HFF-Myc (cell line): Measurements from ENCODE around the gene MYO1G.

Experiments
- DNase-seq: peaks from one replicate; pipeline ENCODE4 v3.0.0-alpha.2; 2011; ENCODE audit warnings: low read depth; ENCODE audit errors: extremely low read depth
- H3K4me3 ChIP-seq: replicated peaks from 2 replicates; pipeline ENCODE4 v1.5.1; 2011; ENCODE audit warnings: low read depth, mild to moderate bottlenecking, control low read depth, low read length
- CTCF ChIP-seq: IDR thresholded peaks from 2 replicates; pipeline ENCODE4 v1.5.1; 2012; ENCODE audit warnings: mild to moderate bottlenecking, low read depth, low read length, control low read depth; ENCODE audit errors: missing control alignments

The MYO1G gene

GRCh38 chr7:44965937-44966730, 12.7 kb downstream of the MYO1G start:
- no peak for TF ChIP-seq CTCF
- DNase-seq = no peak
- H3K4me3 ChIP-seq = no peak overlapping the region

GRCh38 chr7:44965441-44965903, 13.3 kb downstream of the MYO1G start:
- DNase-seq = no peak
- TF ChIP-seq CTCF = no peak
- no peak overlapping the region for H3K4me3 ChIP-seq

- H3K4me3 ChIP-seq = no peak overlapping the region
- no peak for DNase-seq
Observed at GRCh38 chr7:44964831-44965440, 13.9 kb downstream of the MYO1G start.

GRCh38 chr7:44964384-44964830, 14.4 kb downstream of the MYO1G start:
- DNase-seq = no peak
- H3K4me3 ChIP-seq = no peak overlapping the region
- peak; percentile 58 for TF ChIP-seq CTCF

More at GRCh38 chr7:44964831-44965440, 13.9 kb downstream of the MYO1G start:
- TF ChIP-seq CTCF = no peak

GRCh38 chr7:44963364-44964290, 15.2 kb downstream of the MYO1G start:
- TF ChIP-seq CTCF = no peak
- H3K4me3 ChIP-seq = no peak overlapping the region
- DNase-seq = no peak

GRCh38 chr7:44962483-44963251, 16.1 kb downstream of the MYO1G start:
- DNase-seq = no peak
- TF ChIP-seq CTCF = no peak

More at GRCh38 chr7:44962483-44963251, 16.1 kb downstream of the MYO1G start:
- peak overlapping the region; percentile 25 for H3K4me3 ChIP-seq
